Measurements from ENCODE around the gene QARS1. TPM values are rescaled to one million over a fixed set of nuclear protein-coding genes. Genes with fewer than 3 reads are reported as not detected.
A peak's percentile ranks its signal among the peaks of the same experiment; 100 is the strongest.

QARS1 gene
- total RNA-seq, 6 donors from 2014 or later = 143 to 256 (median 191) TPM

- ATAC-seq (ENCODE audit: low FRiP score in 2 of 2) (no peak), DNase-seq (no peak)
- peaks cover 0 to 38% (median 24%) of the 10 kb centered on the region in 4 donors for H3K36me3 ChIP-seq
- 42 to 68% methylated on average over 3 to 9 of the region's 9 CpGs for WGBS, 2 donors
- peak overlapping the region; percentile 42 to 58 (median 57) for H3K4me3 ChIP-seq
- no peaks in the 10 kb centered on the region for H3K27me3 ChIP-seq
- peaks cover 13 to 39% (median 20%) of the 10 kb centered on the region in 4 donors for H3K4me1 ChIP-seq
- peak overlapping the region; percentile 73 to 91 (median 88) for H3K27ac ChIP-seq
- no peaks in the 10 kb centered on the region for H3K9me3 ChIP-seq
- TF ChIP-seq EP300 (IDR thresholded peaks at IDR 0.05) = no peak
Measured at GRCh38 chr3:49132073-49132436, 27.5 kb upstream of the QARS1 start.

GRCh38 chr3:49131576-49131975, 27.0 kb upstream of the QARS1 start:
- peak overlapping the region; percentile 73 to 91 (median 88) for H3K27ac ChIP-seq
- H3K9me3 ChIP-seq = no peaks in the 10 kb centered on the region
- ATAC-seq (ENCODE audit: low FRiP score in 2 of 2) = no peak
- WGBS, 2 donors = 91 to 95% methylated on average over 6 of the region's 6 CpGs
- no peak for TF ChIP-seq CTCF (IDR thresholded peaks at IDR 0.05)
- TF ChIP-seq POLR2A (IDR thresholded peaks at IDR 0.05) = no peak
- TF ChIP-seq POLR2AphosphoS5 (IDR thresholded peaks at IDR 0.05) = no peak
- TF ChIP-seq EP300 (IDR thresholded peaks at IDR 0.05) = no peak
- no peak for DNase-seq
- peaks cover 13 to 39% (median 20%) of the 10 kb centered on the region in 4 donors for H3K4me1 ChIP-seq
- H3K36me3 ChIP-seq = peaks cover 0 to 43% (median 28%) of the 10 kb centered on the region in 4 donors
- H3K4me3 ChIP-seq = peak overlapping the region; percentile 42 to 58 (median 57)
- no peaks in the 10 kb centered on the region for H3K27me3 ChIP-seq

GRCh38 chr3:49131040-49131439, 26.5 kb upstream of the QARS1 start:
- ATAC-seq (ENCODE audit: low FRiP score in 2 of 2) (no peak), DNase-seq (no peak)
- no peak for TF ChIP-seq POLR2AphosphoS5 (IDR thresholded peaks at IDR 0.05)
- TF ChIP-seq POLR2A (IDR thresholded peaks at IDR 0.05) = no peak
- peaks cover 13 to 39% (median 20%) of the 10 kb centered on the region in 4 donors for H3K4me1 ChIP-seq
- peak overlapping the region; percentile 73 to 91 (median 88) for H3K27ac ChIP-seq
- peak overlapping the region in 1 of 4 donors; percentile 58 for H3K4me3 ChIP-seq
- 81 to 85% methylated on average over 4 to 12 of the region's 12 CpGs for WGBS, 2 donors
- no peaks in the 10 kb centered on the region for H3K27me3 ChIP-seq
- H3K9me3 ChIP-seq = no peaks in the 10 kb centered on the region
- peaks cover 0 to 48% (median 33%) of the 10 kb centered on the region in 4 donors for H3K36me3 ChIP-seq

- no peak for TF ChIP-seq EP300 (IDR thresholded peaks at IDR 0.05)
- no peak for TF ChIP-seq POLR2AphosphoS5 (IDR thresholded peaks at IDR 0.05)
- no peak for TF ChIP-seq POLR2A (IDR thresholded peaks at IDR 0.05)
- no peak for TF ChIP-seq CTCF (IDR thresholded peaks at IDR 0.05)
- Histone ChIP-seq H3K27me3 (no peaks in the 10 kb centered on the region), H3K36me3 (peaks cover 21 to 87% (median 75%) of the 10 kb centered on the region in 4 donors), H3K4me3 (no peak overlapping the region), H3K4me1 (peaks cover under 1 to 13% (median 6%) of the 10 kb centered on the region in 4 donors), H3K27ac (no peak overlapping the region), H3K9me3 (no peaks in the 10 kb centered on the region)
- DNase-seq (no peak), ATAC-seq (ENCODE audit: low FRiP score in 2 of 2) (no peak)
- 80 to 87% methylated on average over 2 to 14 of the region's 14 CpGs for WGBS, 2 donors
Measured at GRCh38 chr3:49124991-49125670, 20.6 kb upstream of the QARS1 start.

GRCh38 chr3:49124203-49124602, 19.6 kb upstream of the QARS1 start:
- H3K27me3 ChIP-seq = no peaks in the 10 kb centered on the region
- no peaks in the 10 kb centered on the region for H3K9me3 ChIP-seq
- 93 to 100% methylated on average over 3 to 6 of the region's 7 CpGs for WGBS, 2 donors
- H3K4me1 ChIP-seq = peaks cover 8 to 18% (median 11%) of the 10 kb centered on the region in 4 donors
- H3K4me3 ChIP-seq = no peak overlapping the region
- no peak for DNase-seq
- TF ChIP-seq CTCF (IDR thresholded peaks at IDR 0.05) (no peak), POLR2A (IDR thresholded peaks at IDR 0.05) (no peak), EP300 (IDR thresholded peaks at IDR 0.05) (no peak), POLR2AphosphoS5 (IDR thresholded peaks at IDR 0.05) (no peak)
- H3K27ac ChIP-seq = no peak overlapping the region
- ATAC-seq (ENCODE audit: low FRiP score in 2 of 2) = no peak
- peaks cover 21 to 78% (median 66%) of the 10 kb centered on the region in 4 donors for H3K36me3 ChIP-seq
